ENCODE measurements around the gene KANSL3. TPM values are rescaled to one million over a fixed set of nuclear protein-coding genes. Genes with fewer than 3 reads are reported as not detected.

KANSL3 gene
- total and polyA plus RNA-seq, 7 donors, result 12.0 to 55.0 (median 35.4) TPM

- intact Hi-C loops (cut with DNase I), result no loop called here
- TF ChIP-seq POLR2AphosphoS5 (IDR thresholded peaks at IDR 0.05) (no peak), POLR2A (IDR thresholded peaks at IDR 0.05) (no peak), EP300 (IDR thresholded peaks at IDR 0.05) (no peak)
- H3K27me3 ChIP-seq, result no peaks in the 10 kb centered on the region
- no peaks in the 10 kb centered on the region for H3K9me3 ChIP-seq
- no peak overlapping the region for H3K27ac ChIP-seq
- DNase-seq, result no peak
- no peaks in the 10 kb centered on the region for H3K4me1 ChIP-seq
- 35 to 74% methylated on average over 1 of the region's 1 CpG for WGBS, 2 donors
- no peaks in the 10 kb centered on the region for H3K36me3 ChIP-seq
- no peak overlapping the region for H3K4me3 ChIP-seq
These were observed 62.2 kb downstream of the KANSL3 start for GRCh38 chr2:96575785-96576456.

GRCh38 chr2:96574364-96574763 is 63.7 kb downstream of the KANSL3 start:
- WGBS, 2 donors, result 92 to 97% methylated on average over 2 of the region's 2 CpGs
- no peak overlapping the region for H3K27ac ChIP-seq
- H3K4me1 ChIP-seq, result no peaks in the 10 kb centered on the region
- no peak overlapping the region for H3K4me3 ChIP-seq
- H3K9me3 ChIP-seq, result no peaks in the 10 kb centered on the region
- H3K27me3 ChIP-seq, result no peaks in the 10 kb centered on the region
- no peak for TF ChIP-seq POLR2A (IDR thresholded peaks at IDR 0.05)
- TF ChIP-seq EP300 (IDR thresholded peaks at IDR 0.05), result no peak
- TF ChIP-seq CTCF (IDR thresholded peaks at IDR 0.05), result no peak
- no peak for TF ChIP-seq POLR2AphosphoS5 (IDR thresholded peaks at IDR 0.05)
- intact Hi-C loops (cut with DNase I), result no loop called here
- H3K36me3 ChIP-seq, result no peaks in the 10 kb centered on the region
- no peak for DNase-seq

GRCh38 chr2:96568094-96568493 is 70.0 kb downstream of the KANSL3 start:
- Histone ChIP-seq H3K27me3 (no peaks in the 10 kb centered on the region), H3K9me3 (no peaks in the 10 kb centered on the region), H3K36me3 (no peaks in the 10 kb centered on the region), H3K27ac (no peak overlapping the region), H3K4me1 (no peaks in the 10 kb centered on the region), H3K4me3 (no peak overlapping the region)
- 44 to 82% methylated on average over 3 of the region's 3 CpGs for WGBS, 2 donors
- TF ChIP-seq POLR2AphosphoS5 (IDR thresholded peaks at IDR 0.05) (no peak), POLR2A (IDR thresholded peaks at IDR 0.05) (no peak), EP300 (IDR thresholded peaks at IDR 0.05) (no peak), CTCF (IDR thresholded peaks at IDR 0.05) (no peak)
- intact Hi-C loops (cut with DNase I), result no loop called here
- no peak for DNase-seq

GRCh38 chr2:96565111-96565510 is 73.0 kb downstream of the KANSL3 start:
- no peak overlapping the region for H3K4me3 ChIP-seq
- intact Hi-C loops (cut with DNase I), result no loop called here
- no peaks in the 10 kb centered on the region for H3K27me3 ChIP-seq
- no peak for DNase-seq
- WGBS, 2 donors, result 77 to 91% methylated on average over 5 of the region's 5 CpGs
- H3K27ac ChIP-seq, result no peak overlapping the region
- H3K4me1 ChIP-seq, result no peaks in the 10 kb centered on the region
- H3K9me3 ChIP-seq, result peaks cover 0 to 3% (median 0%) of the 10 kb centered on the region in 4 donors
- H3K36me3 ChIP-seq, result no peaks in the 10 kb centered on the region
- TF ChIP-seq POLR2A (IDR thresholded peaks at IDR 0.05), result no peak
- no peak for TF ChIP-seq POLR2AphosphoS5 (IDR thresholded peaks at IDR 0.05)
- TF ChIP-seq CTCF (IDR thresholded peaks at IDR 0.05), result no peak
- no peak for TF ChIP-seq EP300 (IDR thresholded peaks at IDR 0.05)

- no peak overlapping the region for H3K4me3 ChIP-seq
- H3K9me3 ChIP-seq, result peaks cover 0 to 3% (median 0%) of the 10 kb centered on the region in 4 donors
- H3K36me3 ChIP-seq, result no peaks in the 10 kb centered on the region
- DNase-seq, result no peak
- intact Hi-C loops (cut with DNase I), result no loop called here
- no peaks in the 10 kb centered on the region for H3K27me3 ChIP-seq
- 78 to 85% methylated on average over 3 of the region's 3 CpGs for WGBS, 2 donors
- no peak overlapping the region for H3K27ac ChIP-seq
- TF ChIP-seq POLR2A (IDR thresholded peaks at IDR 0.05) (no peak), POLR2AphosphoS5 (IDR thresholded peaks at IDR 0.05) (no peak), CTCF (IDR thresholded peaks at IDR 0.05) (no peak), EP300 (IDR thresholded peaks at IDR 0.05) (no peak)
- no peaks in the 10 kb centered on the region for H3K4me1 ChIP-seq
These were observed 73.5 kb downstream of the KANSL3 start for GRCh38 chr2:96564563-96564962.
